NB4 (cell line): ENCODE measurements around the gene PPL.

ENCODE experiments used
- MYC ChIP-seq: IDR thresholded peaks from 2 replicates; pipeline ENCODE4 v1.6.1; 2011; ENCODE audit warnings: low read depth, low read length
- POLR2A ChIP-seq: IDR thresholded peaks from 2 replicates; pipeline ENCODE4 v1.6.1; 2011; ENCODE audit warnings: mild to moderate bottlenecking; ENCODE audit not compliant: insufficient read length; ENCODE audit errors: extremely low read depth
- TF ChIP-seq, protein P1 (sequence below): IDR thresholded peaks from one replicate; pipeline ENCODE4 v1.5.1; 2012; ENCODE audit warnings: low read depth, low read length

- TF ChIP-seq, protein P1, sequence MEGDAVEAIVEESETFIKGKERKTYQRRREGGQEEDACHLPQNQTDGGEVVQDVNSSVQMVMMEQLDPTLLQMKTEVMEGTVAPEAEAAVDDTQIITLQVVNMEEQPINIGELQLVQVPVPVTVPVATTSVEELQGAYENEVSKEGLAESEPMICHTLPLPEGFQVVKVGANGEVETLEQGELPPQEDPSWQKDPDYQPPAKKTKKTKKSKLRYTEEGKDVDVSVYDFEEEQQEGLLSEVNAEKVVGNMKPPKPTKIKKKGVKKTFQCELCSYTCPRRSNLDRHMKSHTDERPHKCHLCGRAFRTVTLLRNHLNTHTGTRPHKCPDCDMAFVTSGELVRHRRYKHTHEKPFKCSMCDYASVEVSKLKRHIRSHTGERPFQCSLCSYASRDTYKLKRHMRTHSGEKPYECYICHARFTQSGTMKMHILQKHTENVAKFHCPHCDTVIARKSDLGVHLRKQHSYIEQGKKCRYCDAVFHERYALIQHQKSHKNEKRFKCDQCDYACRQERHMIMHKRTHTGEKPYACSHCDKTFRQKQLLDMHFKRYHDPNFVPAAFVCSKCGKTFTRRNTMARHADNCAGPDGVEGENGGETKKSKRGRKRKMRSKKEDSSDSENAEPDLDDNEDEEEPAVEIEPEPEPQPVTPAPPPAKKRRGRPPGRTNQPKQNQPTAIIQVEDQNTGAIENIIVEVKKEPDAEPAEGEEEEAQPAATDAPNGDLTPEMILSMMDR: no peak
- peak; percentile 80 for TF ChIP-seq POLR2A
- peak; percentile 22; the same call in 1 of the 2 replicates for TF ChIP-seq MYC
Measured at GRCh38 chr16:4846901-4847773, 89.8 kb downstream of the PPL start, which contains the start of the genes GLYR1 and UBN1.
